NOMO-1 (cell line): ENCODE results near the gene CDIPT.
"Not testable (repeated sequence)": the region's sequence is repeated elsewhere in the genome, so short reads cannot be mapped to it uniquely, and the experiment has no call there.

Experiments
- DNase-seq, 2 experiments: peaks; one replicate each; lab custom pipeline; 2025; ENCODE audit not compliant: unreplicated experiment in 2 of 2; lab: John Stamatoyannopoulos, UW

Gene CDIPT

GRCh38 chr16:29862884-29863668 lies at the start of gene CDIPT:
TSS of gene CDIPT (minus strand) at chr16:29863226. CDS start at chr16:29862857, 369 bp downstream.
- DNase-seq, result peak; percentile 96 to 97

GRCh38 chr16:29912087-29912486 lies 49.1 kb upstream of the CDIPT start:
- no peak for DNase-seq

GRCh38 chr16:29911676-29912010 lies 48.6 kb upstream of the CDIPT start:
- DNase-seq, result no peak

DNA sequence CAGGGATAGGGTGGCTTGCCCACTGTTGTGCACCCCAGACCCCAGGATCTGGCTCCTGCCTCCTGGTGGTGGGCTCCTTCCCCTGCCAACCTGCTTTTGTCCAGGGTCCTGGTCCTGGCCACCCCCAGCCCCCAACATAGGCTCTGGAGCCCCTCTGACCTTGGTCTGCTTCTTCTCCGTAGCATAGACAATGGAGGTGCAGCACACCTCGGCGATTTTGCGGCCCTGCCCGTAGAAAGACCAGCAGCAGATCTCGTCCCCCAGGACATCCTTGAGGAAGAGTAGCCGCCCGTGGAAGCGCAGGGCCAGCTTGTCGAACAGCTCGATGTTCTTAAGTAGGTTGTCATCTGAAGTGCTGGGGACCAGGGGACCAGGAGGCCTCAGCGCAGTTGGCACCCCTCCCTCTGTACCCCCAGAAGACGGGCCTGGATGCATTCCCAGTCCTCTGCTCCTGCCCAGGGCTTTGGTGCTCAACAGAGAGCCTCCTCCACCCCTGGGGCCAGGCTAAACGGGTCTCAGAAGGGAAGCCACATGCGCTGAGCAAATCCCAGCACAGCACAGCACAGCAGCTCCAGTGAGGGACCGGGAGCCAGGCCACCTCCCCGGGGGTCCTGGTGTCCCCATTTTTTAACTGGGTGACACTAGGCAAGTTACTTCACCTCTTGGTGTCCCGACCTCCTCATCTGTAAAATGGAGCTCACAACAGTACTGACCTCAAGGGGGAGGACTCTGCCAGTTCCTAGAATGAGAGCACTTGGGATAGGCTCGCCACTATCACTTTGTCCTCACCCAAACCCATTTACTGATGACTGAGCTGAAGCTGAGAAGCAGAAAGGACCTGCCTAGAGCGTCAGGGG lies 48.0 kb upstream of the CDIPT start:
- no peak for DNase-seq

DNA sequence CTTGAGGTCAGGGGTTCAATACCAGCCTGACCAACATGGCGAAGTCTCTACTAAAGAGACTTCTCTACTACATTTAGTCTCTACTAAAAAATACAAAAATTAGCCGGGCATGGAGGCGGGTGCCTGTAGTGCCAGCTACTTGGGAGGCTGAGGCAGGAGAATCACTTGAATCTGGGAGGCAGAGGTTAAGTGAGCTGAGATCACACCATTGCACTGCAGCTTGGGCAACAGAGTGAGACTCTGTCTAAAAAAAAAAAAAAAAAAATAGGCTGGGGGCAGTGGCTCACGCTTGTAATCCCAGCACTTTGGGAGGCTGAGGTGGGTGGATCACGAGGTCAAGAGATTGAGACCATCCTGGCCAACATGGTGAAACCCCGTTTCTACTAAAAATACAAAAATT lies 46.8 kb upstream of the CDIPT start:
- DNase-seq, result not testable (repeated sequence)

DNA sequence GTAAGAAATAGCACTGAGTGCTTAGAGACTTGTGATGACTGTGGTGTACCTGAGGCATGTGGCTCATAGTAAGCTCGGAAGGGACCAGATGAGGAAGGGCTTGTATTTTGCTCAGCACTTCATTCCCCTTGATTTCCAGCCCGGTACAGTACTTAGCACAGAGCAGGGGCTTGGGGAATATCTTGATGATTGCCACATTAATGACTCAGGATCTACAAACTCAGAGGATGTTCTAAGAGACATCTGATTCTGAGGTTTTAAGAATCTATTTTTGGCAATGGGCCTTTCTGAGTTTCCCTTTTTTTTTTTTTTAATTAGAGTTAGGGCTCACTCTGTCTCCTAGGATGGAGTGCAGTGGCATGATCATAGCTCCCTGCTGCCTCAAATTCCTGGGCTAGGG lies 46.4 kb upstream of the CDIPT start:
- DNase-seq, result peak; percentile 52 to 84

GRCh38 chr16:29908719-29909220 lies 45.7 kb upstream of the CDIPT start:
- DNase-seq, result no peak

- no peak for DNase-seq
Observed at GRCh38 chr16:29907973-29908372, 44.9 kb upstream of the CDIPT start.

DNA sequence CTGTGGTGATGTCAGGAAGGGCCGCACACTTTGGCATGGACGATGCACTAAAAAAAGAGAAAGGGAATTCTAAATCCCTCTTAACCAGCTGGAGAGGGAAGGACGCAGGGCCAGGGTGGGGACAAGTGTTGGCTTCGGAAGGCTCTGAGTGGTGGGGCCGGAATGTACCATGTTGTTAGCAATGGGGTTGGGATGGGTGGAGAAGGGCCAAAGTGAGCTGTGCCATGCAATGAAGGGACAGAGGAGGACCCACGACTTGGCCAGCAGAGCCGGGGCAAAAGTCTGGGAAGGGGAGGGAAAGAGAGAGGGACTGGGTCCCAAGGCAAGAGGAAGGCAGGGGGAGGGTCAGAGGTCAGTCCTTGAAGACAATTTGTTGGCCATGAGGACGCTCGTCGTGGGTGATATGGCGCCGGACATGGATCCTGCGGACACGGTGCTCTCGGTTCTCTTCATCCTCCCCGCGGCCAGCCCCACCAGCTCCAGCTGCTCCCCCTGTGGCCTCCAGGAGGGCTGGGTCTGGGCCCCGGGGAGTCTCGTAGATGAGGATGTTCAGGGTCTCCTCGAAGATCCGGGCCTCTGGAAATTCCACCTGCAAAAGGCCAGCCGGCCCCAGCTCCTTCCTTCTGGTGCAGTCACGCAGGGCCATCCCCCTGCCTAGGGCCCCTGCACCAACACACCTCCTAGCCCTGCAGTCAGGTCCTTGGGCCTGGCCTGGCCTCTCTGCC lies 43.7 kb upstream of the CDIPT start:
- no peak for DNase-seq

- DNase-seq, result no peak
Observed at GRCh38 chr16:29905668-29906067, 42.6 kb upstream of the CDIPT start.

- DNase-seq, result no peak
Observed at GRCh38 chr16:29904947-29905346, 41.9 kb upstream of the CDIPT start.

DNA sequence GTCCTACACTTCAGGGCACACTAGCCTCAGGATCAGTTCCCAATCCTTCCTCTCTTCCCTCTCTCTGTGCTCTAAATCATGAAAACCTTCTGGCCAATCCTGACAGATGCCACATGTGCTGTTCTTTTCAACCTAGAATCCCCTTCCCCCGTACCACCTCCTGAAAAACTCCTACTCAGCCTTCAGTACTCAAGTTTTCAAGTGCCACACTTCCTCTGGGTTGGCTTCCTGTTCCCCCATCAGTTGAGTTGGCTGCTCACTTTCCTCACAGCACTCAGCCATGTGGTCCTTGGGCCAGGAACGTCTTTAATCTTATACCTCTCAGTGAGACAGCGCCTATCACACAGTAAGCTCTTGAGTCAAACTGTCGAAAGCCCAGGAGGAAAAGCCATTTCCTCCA lies 40.6 kb upstream of the CDIPT start:
- DNase-seq, result no peak

DNA sequence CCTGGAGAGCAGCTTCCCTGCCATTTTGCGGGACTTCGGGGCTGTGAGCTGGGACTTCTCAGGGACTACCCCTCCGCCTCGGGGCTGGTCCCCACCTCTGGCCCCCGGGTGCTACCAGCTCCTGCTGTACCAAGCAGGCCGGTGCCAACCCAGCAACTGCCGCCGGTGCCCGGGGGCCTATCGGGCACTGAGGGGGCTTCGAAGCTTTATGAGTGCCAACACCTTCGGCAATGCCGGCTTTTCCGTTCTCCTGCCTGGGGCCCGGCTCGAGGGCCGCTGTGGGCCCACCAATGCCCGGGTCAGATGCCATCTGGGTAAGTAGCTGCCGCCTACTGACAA lies 38.5 kb upstream of the CDIPT start:
- DNase-seq, result no peak

DNA sequence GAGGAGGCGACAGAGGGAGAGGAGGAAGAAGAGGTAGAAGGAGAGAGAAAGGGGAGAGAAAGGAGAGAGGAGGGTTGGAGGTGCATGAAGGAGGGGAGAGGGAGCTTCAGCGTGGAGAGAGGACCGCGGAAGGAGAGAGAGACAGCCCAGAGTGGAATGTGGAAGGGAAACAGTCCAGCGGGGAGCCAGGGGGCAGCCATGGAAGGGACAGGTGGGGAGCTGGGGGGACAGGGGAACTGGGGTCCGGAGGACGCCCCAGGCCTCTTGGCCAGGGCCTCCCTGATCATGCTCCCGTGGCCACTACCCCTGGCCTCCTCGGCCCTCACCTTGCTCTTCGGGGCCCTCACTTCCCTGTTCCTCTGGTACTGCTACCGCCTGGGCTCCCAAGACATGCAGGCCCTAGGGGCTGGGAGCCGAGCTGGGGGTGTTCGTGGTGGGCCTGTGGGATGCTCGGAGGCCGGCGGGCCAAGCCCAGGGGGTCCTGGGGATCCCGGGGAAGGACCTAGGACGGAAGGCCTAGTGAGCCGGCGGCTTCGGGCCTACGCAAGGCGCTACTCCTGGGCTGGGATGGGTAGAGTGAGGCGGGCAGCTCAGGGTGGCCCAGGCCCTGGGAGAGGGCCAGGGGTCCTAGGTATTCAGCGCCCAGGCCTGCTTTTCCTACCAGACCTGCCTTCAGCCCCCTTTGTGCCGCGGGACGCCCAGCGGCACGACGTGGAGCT lies 38.0 kb upstream of the CDIPT start:
- no peak for DNase-seq

GRCh38 chr16:29900102-29900887 lies 37.3 kb upstream of the CDIPT start, which contains the start of gene ASPHD1:
TSS of gene ASPHD1 (plus strand) at chr16:29900488. CDS start at chr16:29900972, 484 bp downstream.
- peak; percentile 28 to 76 for DNase-seq

- DNase-seq, result peak; percentile 48 to 53
Observed at GRCh38 chr16:29899516-29900101, 36.6 kb upstream of the CDIPT start, which contains the start of gene SEZ6L2. TSS of gene SEZ6L2 (minus strand) at chr16:29899550. CDS start at chr16:29899019, 531 bp downstream.

DNA sequence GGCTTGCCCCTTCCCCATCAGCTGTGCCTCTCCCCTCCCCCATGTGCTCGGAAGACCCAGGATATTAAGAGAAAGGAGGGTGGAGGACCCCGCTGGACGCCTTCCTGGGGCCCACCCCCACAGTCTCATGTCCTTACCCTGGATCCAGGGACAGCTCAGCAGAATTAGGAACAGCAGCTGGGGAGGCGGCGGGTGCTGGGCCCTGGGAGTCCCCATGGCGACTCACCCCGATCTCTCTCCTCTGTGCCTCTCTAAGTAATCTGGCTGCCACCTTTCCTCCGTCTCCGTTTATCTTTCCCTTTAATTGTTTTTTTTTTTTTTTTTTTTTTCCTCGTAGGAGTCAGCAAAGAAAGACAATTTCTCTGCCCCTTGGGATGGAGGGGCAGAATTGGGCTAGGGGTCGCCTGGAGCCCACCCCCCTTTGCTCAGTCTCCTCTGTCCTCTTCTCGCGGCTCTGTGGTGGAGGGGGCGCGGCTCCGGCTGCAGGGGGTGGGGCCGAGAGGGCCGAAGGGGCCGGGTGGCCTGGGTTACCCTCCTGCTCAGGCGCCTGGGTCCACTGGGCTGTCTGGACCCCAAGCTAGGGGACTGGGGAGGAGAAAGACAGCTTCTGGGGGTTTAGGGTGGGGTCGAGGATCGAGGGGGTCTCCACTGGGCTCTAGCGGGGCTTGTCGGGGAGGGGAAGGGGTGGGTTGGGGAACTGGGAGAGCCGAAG lies 35.9 kb upstream of the CDIPT start:
- DNase-seq, result no peak

- DNase-seq, result no peak
Observed at GRCh38 chr16:29898135-29898803, 35.2 kb upstream of the CDIPT start.
